Ovary (tissue), 3 donors: ENCODE measurements around the gene COX8A.

Experiments
- EP300 ChIP-seq: sonication (generic); formaldehyde crosslinking; IDR thresholded peaks from one replicate; pipeline ENCODE4 v1.6.1; 2017; ENCODE audit warnings: antibody characterized with exemption
- POLR2A ChIP-seq: fragments of 450-650 bp; IDR thresholded peaks from one replicate; pipeline ENCODE4 v1.6.1; 2017; ENCODE audit warnings: antibody characterized with exemption, mild to moderate bottlenecking, moderate library complexity
- TF ChIP-seq, protein P1 (sequence below), 3 donors: fragments of 450-650 bp in 2 of 3; fragments of 200-600 bp in 1 of 3; IDR thresholded peaks; one replicate each; pipeline versions ENCODE4 v1.5.1 to v1.8.0; 2016 to 2022; ENCODE audit warnings: antibody characterized with exemption in 3 of 3, mild to moderate bottlenecking in 1 of 3
- donor health status: DM: no; HTN: no; CAD: no.

DNA sequence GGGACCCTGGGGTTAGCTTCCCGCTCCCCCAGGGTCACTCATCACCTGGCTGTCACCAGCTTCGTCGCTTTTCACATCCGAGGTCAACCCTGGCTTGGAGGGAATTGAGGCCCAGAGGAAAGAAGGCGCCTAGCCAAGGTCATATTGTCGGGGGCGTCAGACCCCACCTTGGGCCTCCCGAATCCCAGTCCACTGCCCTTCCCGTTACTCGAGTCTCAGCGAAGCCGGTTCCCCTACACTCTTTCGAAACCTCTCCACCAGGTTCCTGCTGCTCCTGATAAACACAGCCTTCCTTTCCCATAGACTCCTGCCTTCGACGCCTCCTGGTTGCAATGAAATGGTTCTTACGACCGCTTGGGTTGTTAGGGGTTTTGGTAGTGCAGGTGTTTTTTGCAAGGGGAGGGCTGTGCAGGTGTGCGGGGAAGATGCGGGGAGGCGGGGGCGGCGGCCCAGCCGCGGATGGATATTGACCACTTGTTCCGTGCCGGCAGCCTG is 35.0 kb upstream of the COX8A start:
- TF ChIP-seq, protein P1, sequence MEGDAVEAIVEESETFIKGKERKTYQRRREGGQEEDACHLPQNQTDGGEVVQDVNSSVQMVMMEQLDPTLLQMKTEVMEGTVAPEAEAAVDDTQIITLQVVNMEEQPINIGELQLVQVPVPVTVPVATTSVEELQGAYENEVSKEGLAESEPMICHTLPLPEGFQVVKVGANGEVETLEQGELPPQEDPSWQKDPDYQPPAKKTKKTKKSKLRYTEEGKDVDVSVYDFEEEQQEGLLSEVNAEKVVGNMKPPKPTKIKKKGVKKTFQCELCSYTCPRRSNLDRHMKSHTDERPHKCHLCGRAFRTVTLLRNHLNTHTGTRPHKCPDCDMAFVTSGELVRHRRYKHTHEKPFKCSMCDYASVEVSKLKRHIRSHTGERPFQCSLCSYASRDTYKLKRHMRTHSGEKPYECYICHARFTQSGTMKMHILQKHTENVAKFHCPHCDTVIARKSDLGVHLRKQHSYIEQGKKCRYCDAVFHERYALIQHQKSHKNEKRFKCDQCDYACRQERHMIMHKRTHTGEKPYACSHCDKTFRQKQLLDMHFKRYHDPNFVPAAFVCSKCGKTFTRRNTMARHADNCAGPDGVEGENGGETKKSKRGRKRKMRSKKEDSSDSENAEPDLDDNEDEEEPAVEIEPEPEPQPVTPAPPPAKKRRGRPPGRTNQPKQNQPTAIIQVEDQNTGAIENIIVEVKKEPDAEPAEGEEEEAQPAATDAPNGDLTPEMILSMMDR (IDR thresholded peaks at IDR 0.05), result no peak
- TF ChIP-seq POLR2A (no peak), EP300 (no peak)
